Liver (tissue), 9 donors: ENCODE measurements around the gene CD82. TPM values are rescaled to one million over a fixed set of nuclear protein-coding genes. Genes with fewer than 3 reads are reported as not detected.

Source experiments
- DNase-seq: peaks from one replicate; pipeline ENCODE4 v3.0.0-alpha.2; 2017; ENCODE audit warnings: low spot score
- H3K27ac ChIP-seq, 2 donors: one replicate each; pipeline ENCODE4 v1.7.0; 2013; ENCODE audit warnings: inconsistent platforms in 2 of 2, low read length in 2 of 2, control low read depth in 1 of 2, low read depth in 1 of 2, mild to moderate bottlenecking in 1 of 2
- H3K27me3 ChIP-seq, 4 donors: one replicate each; pipeline versions ENCODE4 v1.6.1 to v1.7.0; 2013; ENCODE audit warnings: low read length in 3 of 4, inconsistent platforms in 1 of 4, mild to moderate bottlenecking in 1 of 4, moderate library complexity in 1 of 4; ENCODE audit not compliant: control insufficient read depth in 4 of 4, insufficient read depth in 4 of 4
- H3K36me3 ChIP-seq, 4 donors: one replicate each; pipeline versions ENCODE4 v1.6.1 to v1.7.0; 2013; ENCODE audit warnings: low read length in 3 of 4, mild to moderate bottlenecking in 3 of 4, low read depth in 1 of 4, moderate library complexity in 1 of 4; ENCODE audit not compliant: control insufficient read depth in 4 of 4, insufficient read depth in 3 of 4
- H3K4me1 ChIP-seq, 4 donors: one replicate each; pipeline versions ENCODE4 v1.6.1 to v1.7.0; 2013; ENCODE audit warnings: low read length in 3 of 4, mild to moderate bottlenecking in 3 of 4, moderate library complexity in 1 of 4; ENCODE audit not compliant: control insufficient read depth in 4 of 4, insufficient read depth in 4 of 4
- H3K4me3 ChIP-seq, 3 donors: one replicate each; pipeline versions ENCODE4 v1.6.1 to v1.7.0; 2013; ENCODE audit warnings: low read length in 3 of 3, control low read depth in 1 of 3, low read depth in 1 of 3, mild to moderate bottlenecking in 1 of 3
- H3K9ac ChIP-seq, 2 donors: one replicate each; pipeline ENCODE4 v1.7.0; 2013; ENCODE audit warnings: low read length in 2 of 2, mild to moderate bottlenecking in 2 of 2, moderate library complexity in 2 of 2, control low read depth in 1 of 2, low read depth in 1 of 2
- H3K9me3 ChIP-seq, 4 donors: one replicate each; pipeline versions ENCODE4 v1.6.1 to v1.7.0; 2013; ENCODE audit warnings: low read length in 3 of 4; ENCODE audit not compliant: control insufficient read depth in 4 of 4
- EGR1 ChIP-seq, 2 donors: IDR thresholded peaks; 2 replicates each; pipeline ENCODE4 v1.6.1; 2016 to 2018; ENCODE audit warnings: antibody characterized with exemption in 2 of 2, low read depth in 2 of 2
- FOXA1 ChIP-seq: IDR thresholded peaks from 2 replicates; pipeline ENCODE4 v1.6.1; 2016; ENCODE audit warnings: antibody characterized with exemption
- FOXA2 ChIP-seq: IDR thresholded peaks from 2 replicates; pipeline ENCODE4 v1.6.1; 2016; ENCODE audit warnings: antibody characterized with exemption
- GABPA ChIP-seq, 2 donors: IDR thresholded peaks in 1 of 2; conservative IDR thresholded peaks in 1 of 2; 2 replicates each; pipeline ENCODE4 v1.6.1; 2016; ENCODE audit warnings: antibody characterized with exemption in 2 of 2, mild to moderate bottlenecking in 1 of 2, moderate library complexity in 1 of 2
- HNF4G ChIP-seq: IDR thresholded peaks from 2 replicates; pipeline ENCODE4 v1.6.1; 2016; ENCODE audit warnings: antibody characterized with exemption
- JUND ChIP-seq, 2 donors: IDR thresholded peaks; 2 replicates each; pipeline ENCODE4 v1.6.1; 2016; ENCODE audit warnings: antibody characterized with exemption in 2 of 2
- NR2F2 ChIP-seq: IDR thresholded peaks from 2 replicates; pipeline ENCODE4 v1.6.1; 2016; ENCODE audit warnings: antibody characterized with exemption
- RAD21 ChIP-seq, 2 donors: IDR thresholded peaks; 2 replicates each; pipeline ENCODE4 v1.6.1; 2016; ENCODE audit warnings: antibody characterized with exemption in 2 of 2, mild to moderate bottlenecking in 2 of 2
- RXRA ChIP-seq, 2 donors: IDR thresholded peaks; 2 replicates each; pipeline ENCODE4 v1.6.1; 2017 to 2018; ENCODE audit warnings: antibody characterized with exemption in 2 of 2, mild to moderate bottlenecking in 1 of 2
- SP1 ChIP-seq: IDR thresholded peaks from 2 replicates; pipeline ENCODE4 v1.6.1; 2018; ENCODE audit warnings: antibody characterized with exemption, mild to moderate bottlenecking
- TAF1 ChIP-seq: conservative IDR thresholded peaks from 2 replicates; pipeline ENCODE4 v1.6.1; 2016; ENCODE audit warnings: antibody characterized with exemption, mild to moderate bottlenecking
- YY1 ChIP-seq: IDR thresholded peaks from 2 replicates; pipeline ENCODE4 v1.6.1; 2016; ENCODE audit warnings: antibody characterized with exemption, mild to moderate bottlenecking
- WGBS: extraction: QIAGEN DNeasy Blood & Tissue Kit; methylation state at CpG from one replicate; pipeline ENCODE4 v1.1.7; 2013; 5-methylcytosine and 5-hydroxymethylcytosine counted together
- polyA plus RNA-seq, 2 donors: library from polyadenylated mRNA; stranded (reverse) in 1 of 2; unstranded in 1 of 2; fragments of 200-250 nt in 1 of 2; fragments of >200 nt in 1 of 2; fragmentation: Nextera tagmentation in 1 of 2; extraction: Ambion mirVana in 1 of 2; gene quantifications; one replicate each; pipeline versions ENCODE4 v1.2.1 to v1.2.3, GENCODE V29; 2013 to 2015
- total RNA-seq, 2 donors: library from RNA; depleted of rRNA; stranded (reverse); fragments of >200 nt; gene quantifications; one replicate each; pipeline ENCODE4 v1.2.3, GENCODE V29; 2014
- TF ChIP-seq, protein P1 (sequence below): IDR thresholded peaks from 2 replicates; pipeline ENCODE4 v1.6.1; 2016; ENCODE audit warnings: antibody characterized with exemption
- TF ChIP-seq, protein P2 (sequence below): IDR thresholded peaks from 2 replicates; pipeline ENCODE4 v1.6.1; 2016; ENCODE audit warnings: antibody characterized with exemption
- TF ChIP-seq, protein P3 (sequence below): IDR thresholded peaks from 2 replicates; pipeline ENCODE4 v1.6.1; 2016; ENCODE audit warnings: antibody characterized with exemption
- TF ChIP-seq, protein P4 (sequence below): fragments of 150-350 bp; IDR thresholded peaks from 2 replicates; pipeline ENCODE4 v1.5.1; 2017; ENCODE audit warnings: improper control_type of control experiment, low read depth, low read length; ENCODE audit not compliant: missing input control
- donor health status: healthy.
- donor health status: healthy.
- donor health status: healthy.
- donor health status: healthy.
- donor health status: healthy.

The CD82 gene
- total and polyA plus RNA-seq, 4 donors = 27.4 to 82.6 (median 47.8) TPM

DNA sequence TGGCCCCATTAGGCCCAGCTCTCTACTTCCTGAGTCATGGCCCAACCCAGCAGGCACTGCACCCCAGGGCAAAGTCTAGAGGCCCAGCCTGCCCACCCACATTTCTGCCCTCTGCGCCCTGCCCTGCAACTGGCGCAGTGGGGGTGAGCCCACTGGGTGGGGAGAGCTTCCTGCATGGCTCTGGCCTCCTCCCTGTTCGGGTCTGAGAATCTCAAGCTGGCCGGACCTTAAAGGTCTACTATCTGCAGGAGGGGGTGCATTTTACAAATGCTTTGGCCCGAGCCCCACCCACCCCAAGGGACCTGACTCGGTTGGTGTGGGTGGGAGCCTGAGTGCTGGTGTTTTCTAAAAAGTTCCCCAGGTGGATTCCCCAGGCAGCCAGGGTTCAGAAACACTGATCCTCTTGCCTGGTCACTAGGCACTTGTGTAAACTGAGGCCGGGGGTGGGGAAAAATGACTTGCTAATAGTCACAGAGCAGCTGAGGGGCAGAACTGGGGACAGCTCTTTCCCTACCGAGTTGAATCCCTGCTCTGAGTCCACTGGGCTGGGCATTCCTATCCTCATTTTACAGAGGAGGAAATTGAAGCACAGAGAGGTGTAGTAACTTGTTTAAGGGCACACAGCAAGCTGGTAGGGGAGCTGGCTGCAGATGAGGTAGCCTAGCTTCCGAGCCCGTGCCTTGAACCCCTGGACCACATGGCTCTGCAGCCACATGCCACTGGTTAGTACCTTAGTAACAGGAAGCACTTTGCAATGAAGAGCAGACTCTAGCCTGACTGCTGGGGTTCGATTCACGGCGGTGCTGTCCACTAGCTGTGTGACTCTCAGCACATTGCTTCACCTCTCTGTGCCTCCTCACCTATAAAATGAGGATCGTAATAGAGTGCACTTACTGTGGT lies 36.3 kb downstream of the CD82 start:
- no peaks in the 10 kb centered on the region for H3K9me3 ChIP-seq
- no peak overlapping the region for H3K9ac ChIP-seq
- no peak for DNase-seq
- TF ChIP-seq GABPA (IDR thresholded peaks at IDR 0.05 in 1 of 2, conservative IDR thresholded peaks at IDR 0.05 in 1 of 2) (no peak), SP1 (no peak), NR2F2 (no peak), YY1 (no peak), FOXA1 (no peak), JUND (IDR thresholded peaks at IDR 0.05) (no peak), TAF1 (no peak), EGR1 (IDR thresholded peaks at IDR 0.05; ENCODE audit: low read depth in 2 of 2) (no peak), RXRA (IDR thresholded peaks at IDR 0.05) (no peak), RAD21 (IDR thresholded peaks at IDR 0.05) (no peak), FOXA2 (no peak), HNF4G (no peak)
- TF ChIP-seq, protein P1, sequence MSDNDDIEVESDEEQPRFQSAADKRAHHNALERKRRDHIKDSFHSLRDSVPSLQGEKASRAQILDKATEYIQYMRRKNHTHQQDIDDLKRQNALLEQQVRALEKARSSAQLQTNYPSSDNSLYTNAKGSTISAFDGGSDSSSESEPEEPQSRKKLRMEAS = no peak
- TF ChIP-seq, protein P2, sequence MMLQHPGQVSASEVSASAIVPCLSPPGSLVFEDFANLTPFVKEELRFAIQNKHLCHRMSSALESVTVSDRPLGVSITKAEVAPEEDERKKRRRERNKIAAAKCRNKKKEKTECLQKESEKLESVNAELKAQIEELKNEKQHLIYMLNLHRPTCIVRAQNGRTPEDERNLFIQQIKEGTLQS = no peak
- TF ChIP-seq, protein P3, sequence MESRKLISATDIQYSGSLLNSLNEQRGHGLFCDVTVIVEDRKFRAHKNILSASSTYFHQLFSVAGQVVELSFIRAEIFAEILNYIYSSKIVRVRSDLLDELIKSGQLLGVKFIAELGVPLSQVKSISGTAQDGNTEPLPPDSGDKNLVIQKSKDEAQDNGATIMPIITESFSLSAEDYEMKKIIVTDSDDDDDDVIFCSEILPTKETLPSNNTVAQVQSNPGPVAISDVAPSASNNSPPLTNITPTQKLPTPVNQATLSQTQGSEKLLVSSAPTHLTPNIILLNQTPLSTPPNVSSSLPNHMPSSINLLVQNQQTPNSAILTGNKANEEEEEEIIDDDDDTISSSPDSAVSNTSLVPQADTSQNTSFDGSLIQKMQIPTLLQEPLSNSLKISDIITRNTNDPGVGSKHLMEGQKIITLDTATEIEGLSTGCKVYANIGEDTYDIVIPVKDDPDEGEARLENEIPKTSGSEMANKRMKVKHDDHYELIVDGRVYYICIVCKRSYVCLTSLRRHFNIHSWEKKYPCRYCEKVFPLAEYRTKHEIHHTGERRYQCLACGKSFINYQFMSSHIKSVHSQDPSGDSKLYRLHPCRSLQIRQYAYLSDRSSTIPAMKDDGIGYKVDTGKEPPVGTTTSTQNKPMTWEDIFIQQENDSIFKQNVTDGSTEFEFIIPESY = no peak
- TF ChIP-seq, protein P4, sequence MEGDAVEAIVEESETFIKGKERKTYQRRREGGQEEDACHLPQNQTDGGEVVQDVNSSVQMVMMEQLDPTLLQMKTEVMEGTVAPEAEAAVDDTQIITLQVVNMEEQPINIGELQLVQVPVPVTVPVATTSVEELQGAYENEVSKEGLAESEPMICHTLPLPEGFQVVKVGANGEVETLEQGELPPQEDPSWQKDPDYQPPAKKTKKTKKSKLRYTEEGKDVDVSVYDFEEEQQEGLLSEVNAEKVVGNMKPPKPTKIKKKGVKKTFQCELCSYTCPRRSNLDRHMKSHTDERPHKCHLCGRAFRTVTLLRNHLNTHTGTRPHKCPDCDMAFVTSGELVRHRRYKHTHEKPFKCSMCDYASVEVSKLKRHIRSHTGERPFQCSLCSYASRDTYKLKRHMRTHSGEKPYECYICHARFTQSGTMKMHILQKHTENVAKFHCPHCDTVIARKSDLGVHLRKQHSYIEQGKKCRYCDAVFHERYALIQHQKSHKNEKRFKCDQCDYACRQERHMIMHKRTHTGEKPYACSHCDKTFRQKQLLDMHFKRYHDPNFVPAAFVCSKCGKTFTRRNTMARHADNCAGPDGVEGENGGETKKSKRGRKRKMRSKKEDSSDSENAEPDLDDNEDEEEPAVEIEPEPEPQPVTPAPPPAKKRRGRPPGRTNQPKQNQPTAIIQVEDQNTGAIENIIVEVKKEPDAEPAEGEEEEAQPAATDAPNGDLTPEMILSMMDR = no peak
- WGBS = 79% methylated on average over 14 of the region's 14 CpGs
- peaks cover 3 to 12% (median 8%) of the 10 kb centered on the region in 4 donors for H3K36me3 ChIP-seq
- H3K27ac ChIP-seq = no peak overlapping the region
- no peak overlapping the region for H3K4me3 ChIP-seq
- H3K4me1 ChIP-seq = peaks cover 4 to 12% (median 10%) of the 10 kb centered on the region in 4 donors
- H3K27me3 ChIP-seq = no peaks in the 10 kb centered on the region

DNA sequence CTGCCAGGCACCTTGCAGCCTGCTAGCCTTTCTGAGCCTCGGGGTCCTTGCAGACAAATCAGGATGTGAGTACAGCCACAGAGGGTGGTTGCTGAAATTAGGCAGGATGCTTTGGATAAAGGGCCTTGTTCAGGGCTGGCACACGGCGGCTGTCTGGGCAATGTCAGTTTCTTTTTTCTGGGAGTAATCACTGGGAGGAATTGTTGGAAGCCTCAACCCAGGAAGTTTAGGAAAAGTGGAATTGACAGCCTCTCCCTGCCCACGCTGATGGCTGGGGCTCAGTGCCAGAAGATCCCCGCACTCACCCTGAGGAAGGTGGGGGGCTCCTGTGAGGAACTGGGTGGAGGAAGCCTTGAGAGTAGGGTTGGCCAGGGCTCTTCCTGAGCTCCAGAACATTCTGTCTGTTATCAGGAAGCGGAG lies 37.4 kb downstream of the CD82 start:
- TF ChIP-seq SP1 (no peak), RXRA (IDR thresholded peaks at IDR 0.05) (no peak), YY1 (no peak)
- TF ChIP-seq, protein P4 = no peak
- no peaks in the 10 kb centered on the region for H3K27me3 ChIP-seq
- H3K9me3 ChIP-seq = no peaks in the 10 kb centered on the region
- no peak for DNase-seq
- H3K27ac ChIP-seq = no peak overlapping the region
- WGBS = 85% methylated on average over 6 of the region's 6 CpGs
- H3K36me3 ChIP-seq = peaks cover 3 to 16% (median 13%) of the 10 kb centered on the region in 4 donors
- peaks cover 0 to under 1% (median 0%) of the 10 kb centered on the region in 4 donors for H3K4me1 ChIP-seq
- H3K9ac ChIP-seq = no peak overlapping the region
- H3K4me3 ChIP-seq = no peak overlapping the region
